Measurements from ENCODE around the gene INHBE.
"Not testable (repeated sequence)": the region's sequence is repeated elsewhere in the genome, so short reads cannot be mapped to it uniquely, and the experiment has no call there.

INHBE gene

GRCh38 chr12:57498571-57498970, 43.5 kb downstream of the INHBE start:
- Histone ChIP-seq H3K27ac (ENCODE audit: low read depth, low read length) (no peak overlapping the region), H3K79me2 (ENCODE audit: control insufficient read depth, insufficient read depth, low read length, unreplicated experiment) (no peaks in the 10 kb centered on the region), H2AFZ (ENCODE audit: low read length, unreplicated experiment) (no peak overlapping the region), H3K4me3 (ENCODE audit: low read depth, low read length) (no peak overlapping the region), H3K36me3 (ENCODE audit: insufficient read depth, low read length) (peaks cover 34% of the 10 kb centered on the region), H3K27me3 (ENCODE audit: insufficient read depth, low read length) (no peaks in the 10 kb centered on the region), H3K4me1 (ENCODE audit: control insufficient read depth, insufficient read depth, low read length, unreplicated experiment) (no peaks in the 10 kb centered on the region)

GRCh38 chr12:57500213-57500612, 45.1 kb downstream of the INHBE start:
- H3K79me2 ChIP-seq (ENCODE audit: control insufficient read depth, insufficient read depth, low read length, unreplicated experiment), result no peaks in the 10 kb centered on the region
- H3K27ac ChIP-seq (ENCODE audit: low read depth, low read length), result no peak overlapping the region
- H3K4me1 ChIP-seq (ENCODE audit: control insufficient read depth, insufficient read depth, low read length, unreplicated experiment), result no peaks in the 10 kb centered on the region
- H3K27me3 ChIP-seq (ENCODE audit: insufficient read depth, low read length), result no peaks in the 10 kb centered on the region
- H3K36me3 ChIP-seq (ENCODE audit: insufficient read depth, low read length), result peaks cover 39% of the 10 kb centered on the region
- H2AFZ ChIP-seq (ENCODE audit: low read length, unreplicated experiment), result no peak overlapping the region
- no peak overlapping the region for H3K4me3 ChIP-seq (ENCODE audit: low read depth, low read length)

GRCh38 chr12:57502311-57502969, 47.3 kb downstream of the INHBE start:
- peaks cover 39% of the 10 kb centered on the region for H3K36me3 ChIP-seq (ENCODE audit: insufficient read depth, low read length)
- not testable (repeated sequence) for H3K4me3 ChIP-seq (ENCODE audit: low read depth, low read length); H3K27ac ChIP-seq (ENCODE audit: low read depth, low read length); H3K27me3 ChIP-seq (ENCODE audit: insufficient read depth, low read length); H3K4me1 ChIP-seq (ENCODE audit: control insufficient read depth, insufficient read depth, low read length, unreplicated experiment); H3K79me2 ChIP-seq (ENCODE audit: control insufficient read depth, insufficient read depth, low read length, unreplicated experiment); H2AFZ ChIP-seq (ENCODE audit: low read length, unreplicated experiment)

- H3K4me3 ChIP-seq (ENCODE audit: low read depth, low read length); H3K79me2 ChIP-seq (ENCODE audit: control insufficient read depth, insufficient read depth, low read length, unreplicated experiment); H2AFZ ChIP-seq (ENCODE audit: low read length, unreplicated experiment); H3K27ac ChIP-seq (ENCODE audit: low read depth, low read length); H3K27me3 ChIP-seq (ENCODE audit: insufficient read depth, low read length); H3K4me1 ChIP-seq (ENCODE audit: control insufficient read depth, insufficient read depth, low read length, unreplicated experiment): not testable (repeated sequence)
- peaks cover 15% of the 10 kb centered on the region for H3K36me3 ChIP-seq (ENCODE audit: insufficient read depth, low read length)
Observed at GRCh38 chr12:57506541-57506940, 51.4 kb downstream of the INHBE start.
